Measurements from ENCODE around the gene MFAP4.

MFAP4 gene

DNA sequence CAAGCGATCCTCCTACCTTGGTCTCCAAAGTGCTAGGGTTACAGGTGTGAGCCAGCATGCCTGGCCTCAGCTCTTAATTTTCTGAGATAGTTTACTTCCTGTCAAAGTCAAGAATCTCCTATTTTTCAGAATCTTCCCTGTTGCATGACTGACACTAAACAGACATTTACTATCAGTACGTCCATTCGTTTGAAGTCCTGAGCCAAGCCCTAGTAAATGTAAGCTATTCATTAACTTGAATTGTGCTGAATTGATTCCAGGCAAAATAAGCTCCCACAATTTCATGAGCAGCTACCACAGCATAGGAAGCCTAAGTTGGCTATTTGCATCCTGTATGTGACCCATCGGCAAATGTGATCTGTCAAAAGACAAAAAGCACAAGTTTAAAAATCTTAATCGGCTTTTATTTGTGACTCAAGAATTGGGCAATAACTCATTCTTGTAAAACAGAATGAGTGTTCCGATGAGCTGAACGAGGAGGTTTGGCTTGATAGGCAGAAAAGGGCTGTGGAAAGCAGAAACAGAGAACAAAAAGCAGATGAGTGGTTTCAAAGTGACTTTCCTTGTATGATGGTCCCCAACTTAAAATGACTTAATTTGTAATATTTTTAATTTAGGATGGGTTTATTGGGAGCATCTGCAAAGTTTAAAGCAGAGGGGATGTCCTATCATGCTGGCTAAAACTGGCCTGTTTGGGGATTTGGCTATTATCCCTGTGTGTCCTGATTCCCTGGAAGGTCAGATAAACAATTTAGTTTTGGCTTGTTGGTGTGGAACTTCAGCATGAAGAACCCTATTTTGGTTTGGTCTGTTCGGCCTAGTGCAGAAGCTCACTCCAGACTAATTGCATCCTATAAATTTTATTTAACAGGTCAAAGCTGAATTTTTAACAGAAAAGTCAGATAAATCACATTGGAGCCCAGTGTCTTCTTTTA, 38.2 kb upstream of the MFAP4 start:
- H3K27ac ChIP-seq: no peak overlapping the region
- TF ChIP-seq, protein P1, sequence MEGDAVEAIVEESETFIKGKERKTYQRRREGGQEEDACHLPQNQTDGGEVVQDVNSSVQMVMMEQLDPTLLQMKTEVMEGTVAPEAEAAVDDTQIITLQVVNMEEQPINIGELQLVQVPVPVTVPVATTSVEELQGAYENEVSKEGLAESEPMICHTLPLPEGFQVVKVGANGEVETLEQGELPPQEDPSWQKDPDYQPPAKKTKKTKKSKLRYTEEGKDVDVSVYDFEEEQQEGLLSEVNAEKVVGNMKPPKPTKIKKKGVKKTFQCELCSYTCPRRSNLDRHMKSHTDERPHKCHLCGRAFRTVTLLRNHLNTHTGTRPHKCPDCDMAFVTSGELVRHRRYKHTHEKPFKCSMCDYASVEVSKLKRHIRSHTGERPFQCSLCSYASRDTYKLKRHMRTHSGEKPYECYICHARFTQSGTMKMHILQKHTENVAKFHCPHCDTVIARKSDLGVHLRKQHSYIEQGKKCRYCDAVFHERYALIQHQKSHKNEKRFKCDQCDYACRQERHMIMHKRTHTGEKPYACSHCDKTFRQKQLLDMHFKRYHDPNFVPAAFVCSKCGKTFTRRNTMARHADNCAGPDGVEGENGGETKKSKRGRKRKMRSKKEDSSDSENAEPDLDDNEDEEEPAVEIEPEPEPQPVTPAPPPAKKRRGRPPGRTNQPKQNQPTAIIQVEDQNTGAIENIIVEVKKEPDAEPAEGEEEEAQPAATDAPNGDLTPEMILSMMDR (conservative IDR thresholded peaks at IDR 0.05; ENCODE audit: low read depth): no peak
- POLR2A ChIA-PET (ENCODE audit: low non-redundant PET): no interaction called here
- CTCF ChIA-PET: interaction anchor here (0.8 to 1.4 kb wide), 2 partner anchors 22 to 62 kb away, joined by 3 to 4 read pairs; partner anchors contain the start of gene B9D1
- no peak for DNase-seq (ENCODE audit: low spot score)

- TF ChIP-seq, protein P1 (conservative IDR thresholded peaks at IDR 0.05; ENCODE audit: low read depth): no peak
- ChIA-PET CTCF (no interaction called here), POLR2A (ENCODE audit: low non-redundant PET) (no interaction called here)
- DNase-seq (ENCODE audit: low spot score): no peak
- H3K27ac ChIP-seq: no peak overlapping the region
These were observed 34.9 kb upstream of the MFAP4 start for GRCh38 chr17:19421926-19422325.

DNA sequence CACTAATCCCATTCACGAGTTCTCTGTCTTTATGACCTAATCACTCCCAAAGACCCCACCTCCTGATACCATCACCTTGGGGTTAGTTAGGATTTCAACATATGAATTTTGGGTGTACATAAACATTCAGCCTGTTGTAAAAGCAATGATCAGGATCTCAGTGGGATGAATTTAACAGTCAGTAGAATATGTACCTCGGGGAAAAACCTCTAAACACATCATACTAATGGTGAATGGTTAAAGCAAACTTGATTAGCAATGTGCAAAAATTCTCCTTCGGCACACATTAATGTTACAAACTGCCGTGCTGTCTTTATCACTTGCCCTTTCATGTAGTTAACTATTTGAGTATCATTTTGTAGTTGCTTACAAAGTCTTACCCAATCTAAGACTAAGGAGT, 34.2 kb upstream of the MFAP4 start:
- DNase-seq (ENCODE audit: low spot score): no peak
- ChIA-PET CTCF (no interaction called here), POLR2A (ENCODE audit: low non-redundant PET) (no interaction called here)
- TF ChIP-seq, protein P1 (conservative IDR thresholded peaks at IDR 0.05; ENCODE audit: low read depth): no peak
- no peak overlapping the region for H3K27ac ChIP-seq

DNA sequence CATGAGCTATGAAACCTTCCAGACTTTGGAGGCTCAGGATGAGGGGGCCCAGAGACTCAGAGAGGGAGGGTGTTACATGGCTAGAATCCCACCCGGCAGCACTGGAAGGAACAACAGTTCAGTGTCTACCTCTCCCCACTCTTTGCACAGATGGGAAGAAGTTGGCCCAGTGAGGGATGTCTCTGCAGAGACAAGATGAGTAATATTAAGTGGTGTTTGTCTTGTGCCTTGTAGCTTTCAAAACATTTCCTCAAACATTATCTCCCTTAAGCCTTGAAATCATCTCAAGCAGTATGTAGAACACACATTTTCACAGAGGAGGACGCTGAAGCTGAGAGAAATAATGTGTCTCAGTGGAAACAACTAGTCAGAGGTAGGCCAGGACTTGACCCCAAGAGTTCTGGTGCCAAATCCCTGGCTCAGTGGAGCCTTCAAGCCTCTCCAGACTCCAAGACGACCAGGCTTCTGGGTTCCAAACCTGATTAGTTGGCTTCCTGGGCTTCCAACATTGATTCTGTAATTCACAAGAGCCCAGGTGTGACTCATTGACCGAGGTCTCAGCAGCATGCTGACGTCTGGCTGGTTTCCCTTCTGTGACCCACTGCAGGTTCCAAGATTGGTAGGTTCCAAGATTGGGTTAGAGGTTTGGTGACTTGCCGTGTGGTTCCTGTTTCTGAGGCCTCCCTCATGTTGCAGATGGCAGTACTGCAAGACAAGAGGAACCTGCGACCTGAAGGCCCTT, 31.4 kb upstream of the MFAP4 start:
- no peak overlapping the region for H3K27ac ChIP-seq
- POLR2A ChIA-PET (ENCODE audit: low non-redundant PET): no interaction called here
- TF ChIP-seq, protein P1 (conservative IDR thresholded peaks at IDR 0.05; ENCODE audit: low read depth): no peak
- CTCF ChIA-PET: interaction anchor here (0.8 to 1.1 kb wide), 2 partner anchors 56 to 344 kb away, joined by 3 to 5 read pairs; partner anchors contain the start of gene B9D1
- no peak for DNase-seq (ENCODE audit: low spot score)

GRCh38 chr17:19417611-19418010, 30.6 kb upstream of the MFAP4 start:
- DNase-seq (ENCODE audit: low spot score): no peak
- CTCF ChIA-PET: interaction anchor here (0.8 to 1.1 kb wide), 2 partner anchors 55 to 345 kb away, joined by 3 to 5 read pairs; partner anchors contain the start of gene B9D1
- TF ChIP-seq, protein P1 (conservative IDR thresholded peaks at IDR 0.05; ENCODE audit: low read depth): no peak
- H3K27ac ChIP-seq: no peak overlapping the region
- POLR2A ChIA-PET (ENCODE audit: low non-redundant PET): no interaction called here

All from RWPE1 (cell line).